Ectodermal cell (in vitro differentiated cells): Measurements from ENCODE around the gene BIVM.
"Not testable (repeated sequence)": the region's sequence is repeated elsewhere in the genome, so short reads cannot be mapped to it uniquely, and the experiment has no call there.

ENCODE experiments used
- H3K27ac ChIP-seq: 2 replicates; pipeline ENCODE4 v1.7.0; 2013; ENCODE audit warnings: mild to moderate bottlenecking, low read depth, low read length; ENCODE audit not compliant: insufficient read depth, poor library complexity, severe bottlenecking
- H3K27me3 ChIP-seq: 2 replicates; pipeline ENCODE4 v1.7.0; 2013; ENCODE audit warnings: mild to moderate bottlenecking, low read length; ENCODE audit not compliant: insufficient read depth, control insufficient read depth, poor library complexity, severe bottlenecking
- H3K36me3 ChIP-seq: one replicate; pipeline ENCODE4 v1.7.0; 2013; ENCODE audit warnings: low read length; ENCODE audit not compliant: control insufficient read depth, insufficient read depth
- H3K4me1 ChIP-seq: one replicate; pipeline ENCODE4 v1.7.0; 2013; ENCODE audit warnings: low read length; ENCODE audit not compliant: control insufficient read depth, insufficient read depth
- H3K4me3 ChIP-seq: 2 replicates; pipeline ENCODE4 v1.7.0; 2013; ENCODE audit warnings: low read depth, low read length, control low read depth; ENCODE audit not compliant: insufficient read depth
- H3K9me3 ChIP-seq: 2 replicates; pipeline ENCODE4 v1.7.0; 2013; ENCODE audit warnings: mild to moderate bottlenecking, low read length, moderate library complexity; ENCODE audit not compliant: control insufficient read depth
- WGBS, 2 experiments: methylation state at CpG; one replicate each; pipeline ENCODE4 v1.1.7; 2013; ENCODE audit warnings: missing lambda C conversion rate in 2 of 2; 5-methylcytosine and 5-hydroxymethylcytosine counted together

BIVM gene

GRCh38 chr13:102771298-102772041, 27.4 kb upstream of the BIVM start:
- Histone ChIP-seq H3K27me3 (peaks cover 10% of the 10 kb centered on the region), H3K4me3 (no peak overlapping the region), H3K27ac (no peak overlapping the region), H3K4me1 (no peaks in the 10 kb centered on the region), H3K9me3 (no peaks in the 10 kb centered on the region), H3K36me3 (no peaks in the 10 kb centered on the region)
- 90 to 96% methylated on average over 5 of the region's 6 CpGs for WGBS, 2 experiments

GRCh38 chr13:102772042-102772425, 26.9 kb upstream of the BIVM start:
- Histone ChIP-seq H3K4me1 (no peaks in the 10 kb centered on the region), H3K36me3 (no peaks in the 10 kb centered on the region), H3K27ac (no peak overlapping the region), H3K9me3 (no peaks in the 10 kb centered on the region), H3K27me3 (peaks cover 10% of the 10 kb centered on the region), H3K4me3 (no peak overlapping the region)
- 95% methylated on average over 16 of the region's 16 CpGs for WGBS, 2 experiments

- Histone ChIP-seq H3K27me3 (peaks cover 10% of the 10 kb centered on the region), H3K9me3 (no peaks in the 10 kb centered on the region), H3K4me1 (no peaks in the 10 kb centered on the region), H3K36me3 (no peaks in the 10 kb centered on the region), H3K4me3 (peak within 1 kb of the TSS; percentile 66), H3K27ac (no peak within 1 kb of the TSS)
- 18% methylated on average over 85 of the region's 85 CpGs for WGBS, 2 experiments
Measured at GRCh38 chr13:102773441-102774213, 25.3 kb upstream of the BIVM start, which contains the start of gene TEX30. Gene TEX30 (minus strand): TSS chr13:102773786. CDS start chr13:102770026, 3,760 bp downstream.

DNA sequence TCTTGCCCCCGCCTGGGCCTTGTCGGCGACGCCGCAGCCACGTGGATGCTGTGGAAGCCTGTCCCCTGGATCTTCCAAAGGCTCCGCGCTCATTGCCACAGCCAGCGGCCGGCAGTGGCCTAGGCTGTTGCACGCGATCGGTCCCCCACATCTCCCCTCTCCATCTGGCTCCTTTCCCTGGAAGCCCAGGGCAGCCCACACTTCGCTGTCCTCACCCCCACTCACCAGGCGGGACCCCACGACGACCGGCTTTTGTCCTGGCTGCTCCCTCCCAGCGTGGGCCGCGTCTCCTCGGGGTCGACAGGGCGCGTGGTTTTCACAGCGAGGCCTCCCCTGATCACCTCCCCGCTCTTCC, 24.7 kb upstream of the BIVM start:
- Histone ChIP-seq H3K9me3 (no peaks in the 10 kb centered on the region), H3K4me1 (no peaks in the 10 kb centered on the region), H3K27ac (no peak overlapping the region), H3K27me3 (peaks cover 10% of the 10 kb centered on the region), H3K4me3 (peak overlapping the region; percentile 66), H3K36me3 (no peaks in the 10 kb centered on the region)
- WGBS, 2 experiments: 94 to 96% methylated on average over 27 of the region's 27 CpGs

DNA sequence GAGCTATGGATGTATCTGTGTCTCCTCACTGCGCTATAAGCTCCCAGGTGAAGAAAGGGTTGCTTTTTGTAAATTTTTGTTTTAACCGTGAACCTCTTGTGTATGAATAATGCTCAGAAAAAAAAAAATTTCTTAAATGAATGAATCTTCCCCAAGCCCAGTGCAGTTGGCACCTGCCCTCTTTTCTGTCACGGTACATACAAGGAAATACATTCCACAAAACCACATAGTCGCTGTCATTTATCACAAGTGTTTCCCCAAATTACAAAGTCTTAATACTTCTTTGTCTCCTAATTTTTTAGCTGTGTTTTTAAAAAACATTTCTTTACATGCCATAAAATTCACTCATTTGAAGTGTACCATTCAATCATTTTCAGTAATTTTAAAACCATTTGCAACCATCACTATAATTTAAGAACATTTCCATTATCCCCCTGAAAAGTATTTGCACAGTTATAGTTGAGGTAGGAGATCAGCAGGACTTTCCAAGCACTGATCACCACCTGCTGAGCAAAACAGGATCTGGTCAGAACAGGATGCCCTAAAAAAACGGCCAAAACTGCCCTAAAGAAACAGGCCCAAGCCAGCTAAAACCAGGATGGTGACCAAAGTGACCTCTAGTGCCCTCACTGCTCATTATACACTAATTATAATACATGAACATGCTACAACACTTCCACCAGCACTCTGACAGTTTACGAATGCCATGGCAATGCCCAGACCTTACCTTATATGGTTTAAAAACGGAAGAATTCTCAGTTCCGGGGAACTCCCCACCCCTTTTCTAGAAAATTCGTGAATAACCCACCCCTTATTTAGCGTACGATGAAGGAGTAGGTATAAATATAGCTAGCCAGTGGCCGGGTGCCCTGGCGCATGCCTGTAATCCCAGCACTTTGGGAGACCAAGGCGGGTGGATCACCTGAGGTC, 24.1 kb upstream of the BIVM start:
- H3K27ac ChIP-seq: no peak overlapping the region
- H3K27me3 ChIP-seq: peaks cover 10% of the 10 kb centered on the region
- no peaks in the 10 kb centered on the region for H3K4me1 ChIP-seq
- H3K9me3 ChIP-seq: no peaks in the 10 kb centered on the region
- H3K36me3 ChIP-seq: no peaks in the 10 kb centered on the region
- 92 to 94% methylated on average over 14 of the region's 14 CpGs for WGBS, 2 experiments
- H3K4me3 ChIP-seq: no peak overlapping the region

- Histone ChIP-seq H3K27me3 (peaks cover 10% of the 10 kb centered on the region), H3K9me3 (no peaks in the 10 kb centered on the region), H3K36me3 (no peaks in the 10 kb centered on the region), H3K4me1 (no peaks in the 10 kb centered on the region), H3K27ac (no peak overlapping the region), H3K4me3 (no peak overlapping the region)
- WGBS, 2 experiments: 90 to 92% methylated on average over 2 of the region's 2 CpGs
Measured at GRCh38 chr13:102776271-102776670, 22.6 kb upstream of the BIVM start.

- Histone ChIP-seq H3K27ac (no peak overlapping the region), H3K4me3 (no peak overlapping the region), H3K4me1 (no peaks in the 10 kb centered on the region), H3K9me3 (no peaks in the 10 kb centered on the region), H3K36me3 (peaks cover 8% of the 10 kb centered on the region), H3K27me3 (peaks cover 9% of the 10 kb centered on the region)
- WGBS, 2 experiments: 70 to 78% methylated on average over 3 of the region's 3 CpGs
Measured at GRCh38 chr13:102777736-102778135, 21.2 kb upstream of the BIVM start.

GRCh38 chr13:102779436-102780159, 19.3 kb upstream of the BIVM start:
- H3K27me3 ChIP-seq: no peaks in the 10 kb centered on the region
- peaks cover 8% of the 10 kb centered on the region for H3K36me3 ChIP-seq
- no peak overlapping the region for H3K4me3 ChIP-seq
- no peak overlapping the region for H3K27ac ChIP-seq
- WGBS, 2 experiments: 91 to 92% methylated on average over 5 of the region's 5 CpGs
- H3K9me3 ChIP-seq: no peaks in the 10 kb centered on the region
- H3K4me1 ChIP-seq: no peaks in the 10 kb centered on the region

DNA sequence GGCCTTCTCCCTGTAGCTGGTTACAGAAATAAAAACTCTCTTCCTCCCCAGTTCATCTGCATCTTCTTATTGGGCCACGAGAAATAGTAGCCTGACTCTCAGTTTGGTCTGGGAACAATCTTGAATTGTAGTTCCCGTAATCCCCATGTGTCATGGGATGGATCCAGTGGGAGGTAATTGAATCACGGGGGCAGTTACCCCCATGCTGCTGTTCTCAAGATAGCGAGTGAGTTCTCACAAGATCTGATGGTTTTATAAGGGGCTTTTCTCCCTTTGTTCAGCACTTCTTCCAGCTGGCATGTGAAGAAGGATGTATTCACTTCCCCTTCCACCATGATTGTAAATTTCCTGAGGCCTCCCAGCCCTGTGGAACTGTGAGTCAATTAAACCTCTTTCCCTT, 18.3 kb upstream of the BIVM start:
- H3K27me3 ChIP-seq, H3K27ac ChIP-seq, H3K9me3 ChIP-seq, H3K36me3 ChIP-seq, H3K4me3 ChIP-seq, H3K4me1 ChIP-seq: not testable (repeated sequence)
- WGBS, 2 experiments: 87 to 91% methylated on average over 4 of the region's 4 CpGs
